HepG2 (cell line): ENCODE results near the gene MOK. TPM values are rescaled to one million over a fixed set of nuclear protein-coding genes. Genes with fewer than 3 reads are reported as not detected.

Source experiments
- GATAD2A ChIP-seq: IDR thresholded peaks from 2 replicates; pipeline ENCODE4 v1.6.1; 2016
- HDAC1 ChIP-seq: sonication (generic); formaldehyde crosslinking; IDR thresholded peaks from 2 replicates; pipeline ENCODE4 v1.5.1; 2020; ENCODE audit warnings: mild to moderate bottlenecking, missing genetic modification reagents
- JUNB ChIP-seq: sonication (generic); formaldehyde crosslinking; IDR thresholded peaks from 2 replicates; pipeline ENCODE4 v1.8.0; 2022; ENCODE audit warnings: missing genetic modification reagents, mild to moderate bottlenecking, borderline replicate concordance
- KMT2B ChIP-seq: IDR thresholded peaks from 2 replicates; pipeline ENCODE4 v1.6.1; 2016; ENCODE audit warnings: missing genetic modification reagents, missing compliant biosample characterization
- LCORL ChIP-seq, 2 experiments: fragments of 450-650 bp in 1 of 2; sonication (generic) in 1 of 2; formaldehyde crosslinking in 1 of 2; IDR thresholded peaks; 2 replicates each; pipeline versions ENCODE4 v1.5.0 to v1.6.1; 2017 to 2020; ENCODE audit warnings: antibody characterized with exemption in 1 of 2, missing genetic modification reagents in 1 of 2
- NFRKB ChIP-seq: fragments of 450-650 bp; IDR thresholded peaks from 2 replicates; pipeline ENCODE4 v1.6.1; 2017
- NFYB ChIP-seq: sonication (generic); formaldehyde crosslinking; IDR thresholded peaks from 2 replicates; pipeline ENCODE4 v1.4.0; 2020; ENCODE audit warnings: missing genetic modification reagents
- REXO4 ChIP-seq: sonication (generic); formaldehyde crosslinking; IDR thresholded peaks from 2 replicates; pipeline ENCODE4 v1.8.0; 2022; ENCODE audit warnings: missing genetic modification reagents, mild to moderate bottlenecking, borderline replicate concordance
- TBX2 ChIP-seq: sonication (generic); formaldehyde crosslinking; IDR thresholded peaks from 2 replicates; pipeline ENCODE4 v1.5.0; 2020; ENCODE audit warnings: missing genetic modification reagents, mild to moderate bottlenecking, borderline replicate concordance
- ZFAT ChIP-seq: sonication (generic); formaldehyde crosslinking; conservative IDR thresholded peaks from 2 replicates; pipeline ENCODE4 v1.8.1; 2023; ENCODE audit warnings: missing genetic modification reagents, inconsistent platforms
- ZIK1 ChIP-seq: sonication (generic); formaldehyde crosslinking; IDR thresholded peaks from 2 replicates; pipeline ENCODE4 v1.5.0; 2020; ENCODE audit warnings: mild to moderate bottlenecking, low read depth, missing genetic modification reagents, borderline replicate concordance
- ZMAT3 ChIP-seq: sonication (generic); formaldehyde crosslinking; conservative IDR thresholded peaks from 2 replicates; pipeline ENCODE4 v1.7.0; 2021; ENCODE audit warnings: missing genetic modification reagents
- ZMYM3 ChIP-seq: sonication (generic); formaldehyde crosslinking; IDR thresholded peaks from 2 replicates; pipeline ENCODE4 v1.5.1; 2020; ENCODE audit warnings: mild to moderate bottlenecking, missing genetic modification reagents
- ZNF17 ChIP-seq: sonication (generic); formaldehyde crosslinking; IDR thresholded peaks from 2 replicates; pipeline ENCODE4 v1.5.0; 2020; ENCODE audit warnings: mild to moderate bottlenecking, missing genetic modification reagents
- ZNF781 ChIP-seq: sonication (generic); formaldehyde crosslinking; IDR thresholded peaks from 2 replicates; pipeline ENCODE4 v1.5.1; 2020; ENCODE audit warnings: borderline replicate concordance, mild to moderate bottlenecking, missing genetic modification reagents; ENCODE audit errors: not compliant biosample characterization
- polyA plus RNA-seq, 8 experiments: library from polyadenylated mRNA; depleted of rRNA in 3 of 8; stranded (reverse) in 7 of 8; unstranded in 1 of 8; fragments of >200 nt; fragmentation: Illumina TruSeq in 4 of 8; extraction: Trizol in 4 of 8; gene quantifications; 2 replicates each; pipeline versions ENCODE4 v1.2.1 to v1.2.3, GENCODE V29; 2011 to 2016; ENCODE audit warnings: low read depth in 4 of 8, missing spikeins in 1 of 8, mixed read lengths in 1 of 8; ENCODE audit not compliant: insufficient read depth in 1 of 8
- total RNA-seq, 5 experiments: library from RNA; depleted of rRNA; stranded (reverse); fragments of >200 nt; fragmentation: Illumina TruSeq; extraction: Trizol; gene quantifications; 2 replicates each; pipeline ENCODE4 v1.2.3, GENCODE V29; 2016; ENCODE audit warnings: low read depth in 1 of 5
- TF ChIP-seq, protein P1 (sequence below): sonication (generic); formaldehyde crosslinking; IDR thresholded peaks from 2 replicates; pipeline ENCODE4 v1.4.0; 2020; ENCODE audit warnings: mild to moderate bottlenecking, missing genetic modification reagents, borderline replicate concordance
- TF ChIP-seq, protein P2 (sequence below): sonication (generic); formaldehyde crosslinking; IDR thresholded peaks from 2 replicates; pipeline ENCODE4 v1.5.0; 2020; ENCODE audit warnings: missing genetic modification reagents, mild to moderate bottlenecking, borderline replicate concordance
- TF ChIP-seq, protein P3 (sequence below): IDR thresholded peaks from 2 replicates; pipeline ENCODE4 v1.6.1; 2016; ENCODE audit warnings: mild to moderate bottlenecking, missing biosample characterization, missing genetic modification reagents
- TF ChIP-seq, protein P4 (sequence below): sonication (generic); formaldehyde crosslinking; IDR thresholded peaks from 2 replicates; pipeline ENCODE4 v1.8.0; 2022; ENCODE audit warnings: missing genetic modification reagents, mild to moderate bottlenecking, inconsistent platforms, borderline replicate concordance
- TF ChIP-seq, protein P5 (sequence below): sonication (generic); formaldehyde crosslinking; conservative IDR thresholded peaks from 2 replicates; pipeline ENCODE4 v1.4.0; 2020; ENCODE audit warnings: missing genetic modification reagents

Gene MOK
- total and polyA plus RNA-seq, 2 of the 13 experiments (the other 11 are each of a cell fraction or from before 2014, with no cell fraction given) = 15.3 to 16.9 TPM

DNA sequence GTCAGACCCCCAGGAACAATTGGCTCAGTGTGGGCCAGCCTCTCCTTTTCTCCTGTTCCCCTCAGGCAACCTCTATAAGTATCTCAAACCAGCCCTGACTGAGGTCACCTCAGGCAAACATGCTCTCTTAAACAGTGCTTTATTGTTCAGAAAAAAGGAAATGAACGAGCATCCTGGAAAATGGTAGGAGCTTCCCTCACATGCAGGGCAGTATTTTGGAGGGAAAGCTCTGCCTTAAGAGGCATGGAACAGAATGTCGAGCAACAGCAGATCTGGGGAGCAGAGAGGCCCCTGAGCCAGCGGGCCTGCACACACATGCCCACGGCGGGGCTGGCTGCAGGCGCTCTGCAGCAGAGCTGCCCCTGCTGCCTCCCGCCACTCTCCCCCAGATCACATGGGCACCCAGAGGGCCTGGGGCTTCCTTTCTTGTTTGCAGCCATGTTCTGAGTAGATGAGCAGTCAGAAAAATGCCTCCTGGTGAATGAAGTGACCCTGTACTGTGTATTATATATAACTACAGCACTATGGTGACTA is 42.0 kb downstream of the MOK start (continued):
- TF ChIP-seq, protein P1, sequence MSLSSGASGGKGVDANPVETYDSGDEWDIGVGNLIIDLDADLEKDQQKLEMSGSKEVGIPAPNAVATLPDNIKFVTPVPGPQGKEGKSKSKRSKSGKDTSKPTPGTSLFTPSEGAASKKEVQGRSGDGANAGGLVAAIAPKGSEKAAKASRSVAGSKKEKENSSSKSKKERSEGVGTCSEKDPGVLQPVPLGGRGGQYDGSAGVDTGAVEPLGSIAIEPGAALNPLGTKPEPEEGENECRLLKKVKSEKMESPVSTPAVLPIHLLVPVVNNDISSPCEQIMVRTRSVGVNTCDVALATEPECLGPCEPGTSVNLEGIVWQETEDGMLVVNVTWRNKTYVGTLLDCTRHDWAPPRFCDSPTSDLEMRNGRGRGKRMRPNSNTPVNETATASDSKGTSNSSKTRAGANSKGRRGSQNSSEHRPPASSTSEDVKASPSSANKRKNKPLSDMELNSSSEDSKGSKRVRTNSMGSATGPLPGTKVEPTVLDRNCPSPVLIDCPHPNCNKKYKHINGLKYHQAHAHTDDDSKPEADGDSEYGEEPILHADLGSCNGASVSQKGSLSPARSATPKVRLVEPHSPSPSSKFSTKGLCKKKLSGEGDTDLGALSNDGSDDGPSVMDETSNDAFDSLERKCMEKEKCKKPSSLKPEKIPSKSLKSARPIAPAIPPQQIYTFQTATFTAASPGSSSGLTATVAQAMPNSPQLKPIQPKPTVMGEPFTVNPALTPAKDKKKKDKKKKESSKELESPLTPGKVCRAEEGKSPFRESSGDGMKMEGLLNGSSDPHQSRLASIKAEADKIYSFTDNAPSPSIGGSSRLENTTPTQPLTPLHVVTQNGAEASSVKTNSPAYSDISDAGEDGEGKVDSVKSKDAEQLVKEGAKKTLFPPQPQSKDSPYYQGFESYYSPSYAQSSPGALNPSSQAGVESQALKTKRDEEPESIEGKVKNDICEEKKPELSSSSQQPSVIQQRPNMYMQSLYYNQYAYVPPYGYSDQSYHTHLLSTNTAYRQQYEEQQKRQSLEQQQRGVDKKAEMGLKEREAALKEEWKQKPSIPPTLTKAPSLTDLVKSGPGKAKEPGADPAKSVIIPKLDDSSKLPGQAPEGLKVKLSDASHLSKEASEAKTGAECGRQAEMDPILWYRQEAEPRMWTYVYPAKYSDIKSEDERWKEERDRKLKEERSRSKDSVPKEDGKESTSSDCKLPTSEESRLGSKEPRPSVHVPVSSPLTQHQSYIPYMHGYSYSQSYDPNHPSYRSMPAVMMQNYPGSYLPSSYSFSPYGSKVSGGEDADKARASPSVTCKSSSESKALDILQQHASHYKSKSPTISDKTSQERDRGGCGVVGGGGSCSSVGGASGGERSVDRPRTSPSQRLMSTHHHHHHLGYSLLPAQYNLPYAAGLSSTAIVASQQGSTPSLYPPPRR (CRISPR knock-in tag) = no peak
- TF ChIP-seq GATAD2A (CRISPR knock-in tag) (peak; percentile 63; the same call in 1 of the 2 replicates), LCORL (IDR thresholded peaks at IDR 0.05) (no peak), LCORL (CRISPR knock-in tag; IDR thresholded peaks at IDR 0.05) (no peak), HDAC1 (CRISPR knock-in tag) (peak; percentile 41; the same call in 1 of the 2 replicates), ZNF781 (CRISPR knock-in tag) (no peak), ZIK1 (CRISPR knock-in tag) (no peak), TBX2 (CRISPR knock-in tag) (peak; percentile 47; the same call in 1 of the 2 replicates), NFYB (CRISPR knock-in tag) (no peak), ZNF17 (CRISPR knock-in tag) (no peak), ZMYM3 (CRISPR knock-in tag) (no peak), ZFAT (CRISPR knock-in tag) (no peak), REXO4 (no peak), ZMAT3 (no peak), JUNB (CRISPR knock-in tag) (no peak), KMT2B (CRISPR knock-in tag) (peak; percentile 55; the same call in 1 of the 2 replicates), NFRKB (no peak)
- TF ChIP-seq, protein P2, sequence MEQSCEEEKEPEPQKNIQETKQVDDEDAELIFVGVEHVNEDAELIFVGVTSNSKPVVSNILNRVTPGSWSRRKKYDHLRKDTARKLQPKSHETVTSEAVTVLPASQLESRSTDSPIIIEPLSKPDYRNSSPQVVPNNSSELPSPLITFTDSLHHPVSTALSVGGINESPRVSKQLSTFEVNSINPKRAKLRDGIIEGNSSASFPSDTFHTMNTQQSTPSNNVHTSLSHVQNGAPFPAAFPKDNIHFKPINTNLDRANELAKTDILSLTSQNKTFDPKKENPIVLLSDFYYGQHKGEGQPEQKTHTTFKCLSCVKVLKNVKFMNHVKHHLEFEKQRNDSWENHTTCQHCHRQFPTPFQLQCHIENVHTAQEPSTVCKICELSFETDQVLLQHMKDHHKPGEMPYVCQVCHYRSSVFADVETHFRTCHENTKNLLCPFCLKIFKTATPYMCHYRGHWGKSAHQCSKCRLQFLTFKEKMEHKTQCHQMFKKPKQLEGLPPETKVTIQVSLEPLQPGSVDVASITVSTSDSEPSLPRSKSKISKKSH = no peak
- TF ChIP-seq, protein P3, sequence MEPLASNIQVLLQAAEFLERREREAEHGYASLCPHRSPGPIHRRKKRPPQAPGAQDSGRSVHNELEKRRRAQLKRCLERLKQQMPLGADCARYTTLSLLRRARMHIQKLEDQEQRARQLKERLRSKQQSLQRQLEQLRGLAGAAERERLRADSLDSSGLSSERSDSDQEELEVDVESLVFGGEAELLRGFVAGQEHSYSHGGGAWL (CRISPR knock-in tag) = no peak
- TF ChIP-seq, protein P4, sequence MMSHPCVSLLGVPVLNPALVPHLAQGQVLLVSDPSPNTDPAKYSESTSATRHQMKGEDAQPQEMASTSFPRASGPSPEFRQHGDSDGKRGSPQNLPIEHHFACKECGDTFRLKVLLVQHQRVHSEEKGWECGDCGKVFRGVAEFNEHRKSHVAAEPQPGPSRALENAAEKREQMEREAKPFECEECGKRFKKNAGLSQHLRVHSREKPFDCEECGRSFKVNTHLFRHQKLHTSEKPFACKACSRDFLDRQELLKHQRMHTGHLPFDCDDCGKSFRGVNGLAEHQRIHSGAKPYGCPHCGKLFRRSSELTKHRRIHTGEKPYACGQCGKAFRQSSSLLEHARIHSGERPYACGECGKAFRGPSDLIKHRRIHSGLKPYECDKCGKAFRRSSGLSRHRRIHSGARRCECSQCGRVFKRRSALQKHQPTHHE (CRISPR knock-in tag) = no peak
- TF ChIP-seq, protein P5, sequence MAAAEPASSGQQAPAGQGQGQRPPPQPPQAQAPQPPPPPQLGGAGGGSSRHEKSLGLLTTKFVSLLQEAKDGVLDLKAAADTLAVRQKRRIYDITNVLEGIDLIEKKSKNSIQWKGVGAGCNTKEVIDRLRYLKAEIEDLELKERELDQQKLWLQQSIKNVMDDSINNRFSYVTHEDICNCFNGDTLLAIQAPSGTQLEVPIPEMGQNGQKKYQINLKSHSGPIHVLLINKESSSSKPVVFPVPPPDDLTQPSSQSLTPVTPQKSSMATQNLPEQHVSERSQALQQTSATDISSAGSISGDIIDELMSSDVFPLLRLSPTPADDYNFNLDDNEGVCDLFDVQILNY = no peak
